ENCODE measurements around the gene FAM81A.
"Not testable (repeated sequence)": the region's sequence is repeated elsewhere in the genome, so short reads cannot be mapped to it uniquely, and the experiment has no call there.

The FAM81A gene

DNA sequence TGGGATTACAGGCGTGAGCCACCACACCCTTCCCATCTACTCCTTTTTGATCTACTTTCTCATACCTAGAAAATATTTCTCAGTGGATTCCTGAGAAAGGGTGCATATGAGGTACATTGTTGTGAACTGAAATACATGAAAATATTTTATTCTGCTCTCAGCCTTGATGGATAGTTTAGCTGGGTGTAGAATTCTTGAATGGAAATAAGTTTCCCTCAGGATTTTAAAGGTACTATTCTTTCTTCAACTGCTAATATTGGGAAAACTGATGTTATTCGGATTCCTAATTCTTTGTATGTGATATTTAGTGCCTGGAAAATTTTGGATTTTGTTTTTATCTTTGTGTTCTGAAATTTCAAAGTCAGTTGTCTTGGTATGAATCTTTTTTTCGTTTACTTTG, 9.1 kb upstream of the FAM81A start:
- not testable (repeated sequence) for DNase-seq (ENCODE audit: low read depth)

- no peak for DNase-seq (ENCODE audit: low read depth)
Observed at GRCh38 chr15:59432389-59432788, 5.6 kb upstream of the FAM81A start.

- no peak for DNase-seq (ENCODE audit: low read depth)
Observed at GRCh38 chr15:59434481-59434880, 3.5 kb upstream of the FAM81A start.

- no peak for DNase-seq (ENCODE audit: low read depth)
Observed at GRCh38 chr15:59436774-59437141, 1.2 kb upstream of the FAM81A start.

DNA sequence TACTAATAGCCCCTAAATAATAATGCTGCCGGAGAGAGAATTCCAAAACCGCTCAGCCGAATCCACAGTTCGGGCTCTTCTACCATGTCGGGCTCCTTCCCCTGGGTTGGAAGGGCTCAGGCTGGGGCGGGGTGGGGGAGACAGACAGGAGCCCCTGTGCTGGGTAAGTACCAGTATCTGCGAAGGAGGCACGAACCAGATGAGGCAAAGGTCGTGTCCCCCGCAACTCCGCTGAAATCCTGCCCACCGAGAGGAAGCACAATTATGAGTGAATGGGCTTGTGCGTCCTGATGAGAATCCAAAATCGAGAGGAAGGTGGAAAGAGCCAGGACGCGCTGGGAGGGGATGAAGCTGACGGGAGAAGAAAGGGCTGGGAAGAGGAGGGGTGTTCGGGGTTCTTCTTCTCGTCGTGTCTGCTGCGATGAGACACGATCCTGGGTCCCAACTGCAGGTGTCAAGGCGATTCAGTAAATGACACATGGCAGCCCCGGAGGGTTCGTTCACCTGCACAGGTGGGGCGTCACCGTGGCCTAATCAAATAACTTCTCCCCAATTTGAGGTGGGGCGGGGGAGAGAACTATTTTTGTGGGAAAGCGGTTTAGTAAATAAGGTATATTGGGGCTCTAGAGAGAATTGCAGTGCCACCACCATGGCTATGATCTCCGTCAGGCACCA, 707 bp upstream of the FAM81A start:
- no peak for DNase-seq (ENCODE audit: low read depth)

DNA sequence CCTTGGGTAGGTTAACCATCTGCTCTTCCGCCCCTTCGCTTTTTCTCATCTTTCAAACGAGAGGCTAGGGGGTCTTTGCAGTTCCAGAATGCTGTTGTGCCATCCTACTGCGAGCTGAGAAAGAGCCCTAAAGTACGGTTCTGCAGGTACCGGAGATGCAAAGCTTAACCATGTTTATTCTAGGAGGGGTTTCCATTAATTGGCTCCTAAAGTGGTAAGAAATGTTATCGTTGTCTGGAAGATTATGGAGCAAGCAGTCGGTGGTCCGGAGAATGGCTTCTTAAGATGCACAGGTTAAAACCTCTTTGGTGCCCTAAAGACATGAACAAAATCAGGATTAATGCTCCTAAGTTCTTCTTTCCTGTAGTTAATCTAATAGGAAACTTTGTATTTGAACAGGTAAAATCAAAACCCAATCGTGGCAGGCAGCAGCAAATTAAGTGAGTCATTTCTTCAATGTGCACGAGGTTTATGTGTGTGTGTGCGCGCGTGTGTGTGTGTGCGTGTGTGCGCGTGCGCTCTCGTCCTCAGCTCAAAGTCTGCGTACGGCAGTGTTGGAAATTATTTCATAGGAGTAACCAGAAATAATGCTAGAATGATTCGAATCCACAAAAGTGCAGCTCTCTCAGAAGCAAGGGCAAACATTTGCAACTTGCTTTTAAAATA, 772 bp downstream of the FAM81A start:
- no peak for DNase-seq (ENCODE audit: low read depth)

GRCh38 chr15:59439576-59439975, 1.6 kb downstream of the FAM81A start:
- DNase-seq (ENCODE audit: low read depth) = no peak

- DNase-seq (ENCODE audit: low read depth) = no peak
Observed at GRCh38 chr15:59443341-59444072, 5.5 kb downstream of the FAM81A start.

DNA sequence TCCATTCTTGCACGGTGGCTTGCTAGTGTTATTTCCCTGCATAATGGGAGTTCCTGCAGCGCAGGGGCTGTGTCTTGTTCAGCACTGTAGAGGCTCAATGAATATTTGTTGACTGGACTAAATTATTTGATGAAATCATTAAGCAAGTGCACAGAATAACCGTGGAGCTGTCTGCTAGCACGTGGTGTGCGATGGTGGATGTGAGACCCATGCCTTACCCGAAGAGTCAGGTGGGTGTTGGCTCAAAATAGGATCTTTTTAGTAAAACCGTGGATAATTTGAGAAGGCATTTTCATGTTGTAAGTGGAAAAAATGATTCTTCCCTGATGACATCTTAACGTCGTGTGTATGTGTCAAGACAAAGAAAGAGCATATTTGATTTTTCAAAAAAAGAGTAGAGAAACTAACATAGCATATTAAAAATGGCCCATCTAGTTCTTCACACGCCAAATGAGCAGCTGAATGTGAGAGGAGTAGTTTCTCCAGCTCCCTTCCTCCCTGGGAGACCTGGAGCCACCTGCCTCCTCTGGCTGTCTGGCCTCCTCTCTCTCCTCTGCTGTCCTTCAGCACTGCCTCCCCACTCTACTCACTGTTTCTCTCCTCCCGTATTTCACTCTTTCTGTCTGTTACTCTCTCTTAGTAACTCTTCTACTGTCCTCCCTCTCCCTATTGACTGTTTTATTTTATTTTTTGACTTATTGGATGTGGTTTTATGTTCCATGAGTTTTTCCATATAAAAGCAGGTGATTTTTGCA, 6.3 kb downstream of the FAM81A start:
- DNase-seq (ENCODE audit: low read depth) = no peak

DNA sequence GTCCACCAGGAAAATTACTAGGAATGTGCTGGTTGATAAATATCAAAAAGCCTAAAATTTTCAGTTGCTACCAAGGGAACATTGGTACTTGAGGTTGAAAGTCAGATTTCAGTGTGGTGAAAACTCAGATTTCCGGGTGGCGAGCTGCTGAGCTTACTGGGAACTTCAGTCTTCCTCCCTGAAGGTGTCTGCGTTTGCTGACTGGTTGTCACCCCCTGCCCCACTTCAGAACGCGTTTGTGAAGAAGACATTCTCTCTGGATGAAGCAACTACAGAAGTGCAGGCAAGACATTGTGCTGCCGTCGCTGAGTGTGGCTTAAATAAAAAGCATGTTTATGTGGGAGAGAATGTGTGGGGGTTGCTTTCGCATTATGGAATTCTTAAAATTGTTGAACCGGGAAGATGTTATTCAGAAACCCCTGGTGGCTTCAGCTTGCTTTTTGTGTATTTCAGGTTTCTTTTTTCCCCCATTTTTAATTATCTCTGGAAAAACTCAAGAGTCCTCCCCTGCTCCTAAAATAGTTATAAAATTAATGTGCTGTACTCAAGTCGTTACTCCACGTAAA, 7.1 kb downstream of the FAM81A start:
- no peak for DNase-seq (ENCODE audit: low read depth)

DNA sequence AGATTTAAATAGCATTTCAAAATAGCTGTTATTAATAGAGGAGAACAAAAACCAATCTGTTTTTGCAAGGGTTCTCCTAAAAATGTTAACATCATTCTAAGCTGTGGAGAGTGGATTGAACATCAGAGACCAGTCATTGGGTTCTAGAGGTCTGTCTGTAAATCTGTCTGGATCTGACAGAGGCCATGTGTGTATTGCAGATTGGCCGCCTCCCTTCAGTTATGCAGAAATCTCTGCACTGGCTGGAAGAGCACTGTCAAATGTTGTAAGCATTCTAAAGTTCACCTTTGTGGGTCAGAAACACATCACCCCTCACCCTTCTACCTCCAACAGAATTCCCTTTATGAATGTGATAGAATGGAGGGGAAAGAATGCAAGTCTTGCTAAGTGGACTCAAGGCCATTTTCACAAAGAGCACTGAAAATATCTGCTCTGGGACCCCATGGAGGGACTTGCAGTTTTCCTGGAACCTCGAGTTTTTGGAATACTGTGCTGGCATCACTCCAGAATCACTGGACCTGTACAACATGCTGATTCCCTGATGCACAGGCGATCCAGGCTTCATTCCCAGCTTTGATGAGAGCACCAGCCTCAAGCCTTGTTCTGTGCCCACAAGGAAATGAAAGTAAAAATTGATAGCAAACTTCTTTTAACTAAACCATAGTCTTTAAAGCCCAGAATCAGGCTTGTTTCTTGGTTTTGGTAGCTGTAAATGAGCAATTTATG, 8.4 kb downstream of the FAM81A start:
- DNase-seq (ENCODE audit: low read depth) = no peak

GRCh38 chr15:59447367-59447766, 9.4 kb downstream of the FAM81A start:
- no peak for DNase-seq (ENCODE audit: low read depth)

DNA sequence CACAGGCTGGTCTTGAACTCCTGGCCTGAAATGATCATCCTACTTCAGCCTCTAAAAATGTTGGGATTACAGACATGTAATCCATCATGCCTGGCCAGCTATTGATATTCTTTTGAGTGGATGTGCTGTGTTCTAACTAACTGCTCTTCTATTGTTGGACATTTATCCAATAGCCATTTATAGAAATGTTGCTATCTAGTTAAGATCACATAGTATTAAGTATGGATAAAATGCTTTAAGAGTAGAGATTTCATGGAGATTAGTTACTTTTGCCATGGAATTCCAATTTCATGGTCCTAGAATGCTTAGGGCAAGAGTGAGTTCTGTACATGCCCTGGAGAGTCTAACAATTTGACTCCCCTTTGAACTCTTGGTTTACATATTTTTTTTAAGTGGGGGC, 10.9 kb downstream of the FAM81A start:
- DNase-seq (ENCODE audit: low read depth) = no peak

DNA sequence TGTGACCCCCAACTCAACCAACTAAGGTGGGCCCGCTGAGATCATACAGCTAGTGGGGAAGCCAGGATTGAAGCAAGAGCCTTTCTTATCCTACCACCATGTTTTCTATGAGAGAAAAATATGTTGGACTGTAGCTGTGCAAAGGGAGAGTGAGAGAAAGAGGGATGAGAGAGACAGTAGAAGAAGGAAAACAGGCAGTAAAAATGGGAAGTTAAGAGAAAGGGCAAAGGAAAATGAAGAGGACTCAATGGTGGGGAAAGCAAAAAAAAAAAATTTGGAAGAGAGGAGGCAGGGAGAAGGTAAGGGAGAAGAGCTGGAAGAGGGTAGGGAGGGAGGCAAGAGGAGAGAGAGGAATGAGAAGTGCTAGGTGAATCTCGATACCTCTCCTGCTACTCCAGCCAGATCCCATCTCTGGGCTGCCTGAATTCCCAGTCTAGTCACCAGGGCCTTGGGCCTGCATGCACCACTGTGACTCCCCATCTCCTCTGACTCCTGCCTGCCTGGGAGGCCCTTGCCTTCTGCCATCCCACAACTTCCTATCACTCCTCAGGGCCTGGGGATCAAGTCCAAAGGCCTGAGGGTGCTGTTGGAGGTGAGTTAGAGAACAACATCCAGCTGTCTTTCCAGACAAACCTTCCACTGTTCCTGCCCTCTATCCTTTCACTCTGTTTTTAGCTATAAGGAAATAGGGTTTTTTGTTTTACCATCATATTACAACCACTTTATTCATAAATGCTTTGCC, 15.7 kb downstream of the FAM81A start:
- DNase-seq (ENCODE audit: low read depth) = no peak

DNA sequence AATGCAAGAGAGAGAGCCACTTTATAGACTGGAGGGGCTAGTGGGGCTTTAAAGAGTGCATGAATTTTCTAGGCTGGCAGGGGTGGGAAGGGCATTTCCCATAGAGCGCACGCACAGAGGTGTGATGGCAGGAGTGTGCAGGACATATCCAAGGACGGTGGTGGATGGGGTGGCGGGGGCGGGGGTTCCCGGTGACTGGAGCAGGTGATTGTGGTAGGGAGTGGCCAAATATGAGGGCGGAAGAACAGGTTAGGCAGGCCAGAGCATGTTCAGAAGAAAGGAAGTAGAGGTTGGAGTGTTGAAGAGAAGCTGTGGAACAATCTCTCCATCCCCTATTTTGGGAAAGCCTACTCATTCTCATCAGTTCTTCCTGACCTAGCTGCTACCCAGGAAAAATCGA, 18.1 kb downstream of the FAM81A start:
- no peak for DNase-seq (ENCODE audit: low read depth)

DNA sequence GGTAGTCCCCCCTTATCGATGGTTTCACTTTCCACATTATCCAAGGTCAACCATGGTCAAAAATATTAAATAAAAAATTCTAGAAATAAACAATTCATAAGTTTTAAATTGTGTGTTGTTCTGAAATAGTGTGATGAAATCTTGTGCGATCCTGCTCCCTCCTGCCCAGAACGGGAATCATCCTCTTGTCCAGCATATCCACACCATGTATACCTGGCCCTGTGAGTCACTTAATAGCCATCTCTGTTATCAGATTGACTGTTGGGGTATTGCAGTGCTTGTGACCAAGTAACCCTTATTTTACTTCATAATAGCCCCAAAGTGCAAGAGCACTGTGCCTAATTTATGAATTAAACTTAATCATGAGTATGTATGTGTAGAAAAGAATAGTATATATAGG, 19.1 kb downstream of the FAM81A start:
- no peak for DNase-seq (ENCODE audit: low read depth)

- DNase-seq (ENCODE audit: low read depth) = no peak
Observed at GRCh38 chr15:59461521-59461920, 23.5 kb downstream of the FAM81A start.

DNA sequence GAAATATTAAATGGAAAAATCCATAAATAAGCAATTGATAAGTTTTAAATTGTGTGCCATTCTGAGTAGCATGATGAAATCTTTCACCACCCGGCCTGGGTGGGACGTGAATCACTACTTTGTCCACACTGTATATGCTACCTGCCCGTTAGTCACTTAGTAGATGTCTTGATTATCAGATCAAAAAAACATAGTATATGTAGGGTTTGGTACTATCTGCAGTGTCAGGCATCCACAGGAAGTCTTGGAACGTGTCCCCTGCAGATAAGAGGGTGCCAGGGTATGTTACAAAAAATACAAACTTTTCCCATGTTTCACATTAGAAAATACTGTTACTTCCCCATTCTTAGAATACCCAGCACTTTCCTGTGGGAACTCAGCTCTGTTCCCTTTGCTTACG, 35.2 kb downstream of the FAM81A start:
- no peak for DNase-seq (ENCODE audit: low read depth)

DNA sequence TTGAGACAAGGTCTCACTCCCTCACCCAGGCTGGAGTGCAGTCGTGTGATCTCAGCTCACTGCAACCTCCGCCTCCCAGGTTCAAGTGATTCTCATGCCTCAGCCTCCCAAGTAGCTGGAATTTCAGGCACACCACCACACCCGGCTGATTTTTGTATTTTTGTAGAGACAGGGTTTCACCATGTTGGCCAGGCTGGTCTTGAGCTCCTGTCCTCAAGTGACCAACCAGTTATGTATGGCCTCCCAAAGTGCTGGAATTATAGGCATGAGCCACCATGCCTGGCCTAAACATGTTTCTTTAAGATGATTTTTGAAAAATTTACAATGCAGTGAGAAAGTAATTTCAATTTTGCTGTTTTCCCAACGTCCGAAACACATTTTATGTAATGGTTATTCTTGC, 37.2 kb downstream of the FAM81A start:
- DNase-seq (ENCODE audit: low read depth) = not testable (repeated sequence)

DNA sequence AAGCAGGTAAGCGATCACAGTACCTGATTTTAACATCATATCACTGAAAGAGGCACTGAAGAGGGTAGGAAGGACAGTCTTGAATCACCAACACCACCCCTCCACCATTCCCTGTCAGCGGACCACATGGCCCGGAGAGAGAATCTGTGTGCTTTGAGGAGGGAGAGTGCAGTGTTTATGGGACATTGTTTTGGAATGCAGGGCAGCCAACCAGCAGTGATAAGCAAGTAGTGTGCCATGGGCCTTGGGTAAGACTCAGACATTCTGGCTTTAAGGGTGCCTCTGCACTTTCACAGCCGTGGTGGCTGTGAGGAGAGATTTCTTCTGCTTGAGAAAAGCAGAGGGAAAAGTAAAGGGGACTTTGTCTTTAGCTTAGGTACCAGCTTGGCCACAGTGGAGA, 46.4 kb downstream of the FAM81A start:
- DNase-seq (ENCODE audit: low read depth) = no peak

DNA sequence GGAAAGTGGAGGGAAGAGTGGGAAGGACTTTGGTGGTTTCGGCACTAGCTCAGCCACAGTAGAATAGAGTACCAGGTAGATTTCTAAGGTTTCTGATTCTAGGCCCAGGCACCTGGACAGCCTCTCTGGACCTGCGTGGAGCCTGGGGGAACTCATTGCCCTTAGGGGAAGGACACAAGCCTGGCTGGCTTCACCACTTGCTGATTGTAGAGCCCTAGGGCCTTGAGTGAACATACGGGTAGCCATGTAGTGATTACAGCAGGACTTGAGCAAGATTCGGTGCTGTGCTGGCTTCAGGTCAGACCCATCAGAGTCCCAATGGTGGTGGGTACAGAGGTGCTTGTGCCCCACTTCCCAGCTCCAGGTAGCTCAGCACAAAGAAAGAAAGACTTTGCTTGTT, 47.0 kb downstream of the FAM81A start:
- DNase-seq (ENCODE audit: low read depth) = no peak

Measured in GM04504 (cell line).